GM18499 (cell line): ENCODE data around the gene VPS18.

Experiments used
- ATAC-seq: cut with Tn5 transposase; IDR thresholded peaks from one replicate; pipeline ENCODE4 v1.9.1; 2021; ENCODE audit warnings: moderate number of reproducible peaks; ENCODE audit not compliant: insufficient read depth, unreplicated experiment

VPS18 gene

GRCh38 chr15:40915679-40916078, 21.4 kb downstream of the VPS18 start:
- ATAC-seq, result no peak

DNA sequence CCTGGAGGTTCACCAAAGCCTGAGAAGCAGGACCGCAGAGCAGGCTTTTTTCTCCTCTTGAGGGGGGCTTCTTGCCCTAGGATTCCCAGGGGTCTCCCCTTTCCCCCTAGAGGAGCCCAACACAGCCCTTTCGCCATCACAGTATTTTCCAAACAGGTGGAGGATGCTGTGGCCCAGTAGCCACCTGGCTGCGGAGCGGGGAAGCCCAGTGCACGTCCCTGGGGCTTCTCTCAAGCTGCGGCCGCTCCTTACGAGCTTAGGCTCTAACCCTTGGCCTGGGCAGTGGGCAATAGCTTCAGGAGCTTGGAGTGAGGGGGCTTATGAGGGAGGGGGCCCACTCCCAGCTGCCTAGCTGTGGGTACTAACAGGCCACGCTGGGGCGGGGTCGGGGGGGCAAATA, 23.3 kb downstream of the VPS18 start:
- ATAC-seq, result no peak

GRCh38 chr15:40918146-40918798, 24.0 kb downstream of the VPS18 start:
- ATAC-seq, result no peak

DNA sequence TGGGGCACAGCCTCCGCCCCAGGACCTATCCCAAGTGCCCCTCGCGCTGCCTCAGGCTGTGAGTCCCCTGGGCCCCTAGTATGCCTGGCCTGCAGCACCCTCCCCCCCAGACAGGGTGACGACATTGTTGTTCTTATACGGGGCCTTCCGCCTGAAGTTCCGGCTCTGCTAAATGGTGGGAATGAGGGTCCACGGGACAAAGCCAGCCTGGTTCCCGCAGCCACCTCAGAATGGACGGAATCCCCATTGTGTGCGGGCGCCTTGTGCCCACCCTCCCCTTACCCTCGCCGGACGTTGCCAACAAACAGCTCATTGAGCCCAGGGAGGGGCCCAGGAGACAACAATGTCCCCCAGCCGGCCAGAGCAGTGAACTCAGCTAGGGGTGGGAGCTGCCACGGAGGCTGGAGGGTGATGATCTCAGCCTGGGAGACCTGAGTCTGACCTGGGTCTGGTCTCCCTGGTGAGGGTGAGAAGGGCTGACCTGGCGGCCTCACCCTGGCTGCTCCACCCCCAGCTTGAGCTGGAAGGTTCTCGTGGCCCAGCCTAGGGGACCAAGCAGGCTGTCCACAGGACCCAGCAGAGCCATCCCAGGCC, 24.6 kb downstream of the VPS18 start:
- no peak for ATAC-seq

DNA sequence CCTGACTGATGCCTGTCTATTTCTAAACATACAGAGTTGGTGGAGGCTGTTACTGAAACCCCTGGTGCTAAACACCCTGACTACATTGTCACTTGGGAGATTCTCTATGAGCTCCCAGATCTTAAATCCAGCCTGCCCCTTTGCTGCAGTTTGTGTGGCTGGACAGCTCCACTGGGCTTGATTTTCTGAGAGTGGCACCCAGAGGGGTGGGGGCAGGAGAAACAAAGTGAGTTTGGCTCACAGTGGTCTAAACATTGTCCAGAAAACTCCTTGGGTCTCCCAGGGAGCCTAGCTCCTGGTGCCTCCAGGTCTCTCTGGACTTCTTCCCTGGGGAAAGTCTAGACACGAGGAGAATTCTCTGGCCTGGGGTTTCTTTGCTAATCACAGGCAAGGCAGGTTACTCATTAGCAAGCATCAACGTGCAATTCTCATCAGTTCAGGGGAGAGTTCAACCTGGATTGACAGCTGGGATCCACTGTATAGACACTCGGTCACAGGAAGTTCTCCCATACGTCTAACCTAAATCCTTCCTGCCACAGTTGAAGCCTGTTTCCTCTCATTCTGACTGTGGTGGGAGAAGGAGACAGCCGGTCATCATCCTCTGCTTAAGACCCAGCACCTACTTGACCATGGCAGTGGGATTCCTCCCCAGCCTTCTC, 27.8 kb downstream of the VPS18 start:
- no peak for ATAC-seq

- ATAC-seq, result no peak
Measured at GRCh38 chr15:40922608-40923005, 28.4 kb downstream of the VPS18 start.

- no peak for ATAC-seq
Measured at GRCh38 chr15:40923551-40923950, 29.3 kb downstream of the VPS18 start.

DNA sequence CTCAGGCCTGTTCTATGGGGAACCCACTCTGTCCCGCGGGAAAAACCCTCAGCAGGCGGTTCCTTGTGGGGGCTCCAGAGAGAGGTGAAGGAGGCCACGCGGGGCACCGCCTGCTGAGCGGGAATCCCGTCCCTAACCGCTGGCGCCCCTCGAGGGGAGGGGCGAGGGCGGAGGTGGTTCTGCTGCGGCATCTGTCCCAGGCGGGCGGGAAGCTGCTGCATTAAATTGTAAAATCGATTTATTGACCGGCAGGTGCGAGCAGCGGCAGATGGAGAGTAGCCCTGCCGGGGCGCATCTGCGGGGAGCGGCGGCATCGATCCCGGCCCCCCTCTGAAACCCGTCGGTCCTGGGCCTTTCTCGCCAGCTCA, 31.2 kb downstream of the VPS18 start:
- ATAC-seq, result no peak

DNA sequence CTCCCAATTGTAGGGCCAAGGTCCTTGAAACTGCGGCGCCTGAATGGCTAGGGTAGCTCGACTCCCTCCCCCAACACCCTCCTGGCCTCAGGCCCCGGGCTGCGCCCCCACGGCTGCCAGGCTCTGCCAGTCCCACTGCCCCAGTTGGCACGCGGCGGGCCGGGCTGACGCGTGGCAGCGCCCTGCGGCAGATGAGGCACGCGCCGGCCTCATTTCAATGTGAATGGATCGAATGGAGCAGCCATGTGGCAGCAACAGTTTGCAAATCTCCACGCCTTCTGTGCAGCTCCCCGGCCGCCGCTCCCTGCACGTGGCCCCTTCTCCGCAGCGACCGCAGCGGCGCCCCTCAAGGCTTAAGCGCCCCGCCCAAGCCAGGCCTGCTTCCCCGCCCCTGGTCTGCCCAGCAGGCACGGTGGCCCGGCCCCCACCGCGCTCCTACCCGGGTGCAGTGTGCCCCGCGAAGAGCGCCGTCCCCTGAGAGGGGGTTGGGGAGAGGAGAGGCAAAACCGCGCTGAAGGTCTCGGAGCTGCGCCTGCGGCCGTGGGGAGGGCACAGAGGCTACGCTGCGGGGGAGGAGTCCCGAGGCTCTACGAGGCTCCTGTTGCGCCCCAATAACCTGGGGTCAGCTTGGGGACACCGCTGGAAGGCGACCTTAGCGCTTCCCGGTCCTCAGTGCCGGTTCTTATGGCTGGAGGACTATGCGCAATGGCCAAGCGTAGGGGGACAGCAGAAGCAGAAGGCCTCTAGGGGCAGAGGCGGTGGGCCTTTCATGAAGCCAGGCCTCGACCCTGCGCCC, 31.8 kb downstream of the VPS18 start:
- no peak for ATAC-seq

DNA sequence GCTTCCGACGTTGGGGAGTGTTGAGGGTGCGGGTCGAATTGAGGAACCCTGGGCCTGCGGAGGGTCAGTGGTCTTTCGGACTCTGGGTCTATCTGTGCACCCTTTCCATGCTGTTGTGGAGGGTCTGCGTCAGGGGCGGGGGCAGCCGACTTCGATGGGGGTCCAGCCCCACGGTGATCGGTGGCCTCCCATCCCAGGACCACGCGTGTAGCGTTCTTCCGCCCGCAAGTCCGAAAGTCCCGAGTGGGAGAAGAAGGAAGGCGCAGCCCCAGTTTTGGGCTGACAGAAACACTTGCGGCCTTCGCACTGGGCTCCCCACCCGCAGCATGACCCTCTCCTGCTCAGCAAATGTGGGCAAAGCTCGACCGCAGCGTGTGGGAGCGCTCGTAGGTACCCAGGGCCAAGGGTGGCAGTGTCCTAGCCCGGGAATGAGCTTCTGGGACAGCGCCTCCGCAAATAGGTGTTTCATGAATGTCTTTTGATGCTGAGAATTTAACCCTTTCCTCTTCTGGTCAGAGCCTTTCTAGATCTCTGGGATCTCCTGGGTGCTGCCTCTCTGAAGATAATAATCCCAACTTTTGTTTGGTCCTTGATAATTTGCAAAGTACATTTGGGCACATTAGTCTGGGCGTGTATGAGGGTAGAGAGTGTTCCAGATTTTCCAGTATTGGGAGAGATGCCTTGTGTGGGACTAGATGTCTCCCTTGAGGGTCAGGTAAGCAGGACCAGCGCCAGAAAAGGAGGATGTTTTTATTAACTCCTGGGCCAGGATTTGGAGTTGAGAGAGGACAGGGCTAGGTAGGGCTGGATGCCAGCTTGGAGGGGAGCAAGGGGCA, 32.6 kb downstream of the VPS18 start:
- no peak for ATAC-seq

GRCh38 chr15:40927495-40927872, 33.2 kb downstream of the VPS18 start:
- ATAC-seq, result no peak

- no peak for ATAC-seq
Measured at GRCh38 chr15:40927873-40928806, 33.9 kb downstream of the VPS18 start.

GRCh38 chr15:40928821-40929659, 34.8 kb downstream of the VPS18 start, which contains the start of gene DLL4:
Gene DLL4, plus strand, starts transcription at chr15:40929340. Its CDS starts 329 bp downstream, at chr15:40929669.
- ATAC-seq, result no peak

- ATAC-seq, result no peak
Measured at GRCh38 chr15:40929660-40930429, 35.6 kb downstream of the VPS18 start.

- ATAC-seq, result no peak
Measured at GRCh38 chr15:40930430-40931299, 36.4 kb downstream of the VPS18 start.

DNA sequence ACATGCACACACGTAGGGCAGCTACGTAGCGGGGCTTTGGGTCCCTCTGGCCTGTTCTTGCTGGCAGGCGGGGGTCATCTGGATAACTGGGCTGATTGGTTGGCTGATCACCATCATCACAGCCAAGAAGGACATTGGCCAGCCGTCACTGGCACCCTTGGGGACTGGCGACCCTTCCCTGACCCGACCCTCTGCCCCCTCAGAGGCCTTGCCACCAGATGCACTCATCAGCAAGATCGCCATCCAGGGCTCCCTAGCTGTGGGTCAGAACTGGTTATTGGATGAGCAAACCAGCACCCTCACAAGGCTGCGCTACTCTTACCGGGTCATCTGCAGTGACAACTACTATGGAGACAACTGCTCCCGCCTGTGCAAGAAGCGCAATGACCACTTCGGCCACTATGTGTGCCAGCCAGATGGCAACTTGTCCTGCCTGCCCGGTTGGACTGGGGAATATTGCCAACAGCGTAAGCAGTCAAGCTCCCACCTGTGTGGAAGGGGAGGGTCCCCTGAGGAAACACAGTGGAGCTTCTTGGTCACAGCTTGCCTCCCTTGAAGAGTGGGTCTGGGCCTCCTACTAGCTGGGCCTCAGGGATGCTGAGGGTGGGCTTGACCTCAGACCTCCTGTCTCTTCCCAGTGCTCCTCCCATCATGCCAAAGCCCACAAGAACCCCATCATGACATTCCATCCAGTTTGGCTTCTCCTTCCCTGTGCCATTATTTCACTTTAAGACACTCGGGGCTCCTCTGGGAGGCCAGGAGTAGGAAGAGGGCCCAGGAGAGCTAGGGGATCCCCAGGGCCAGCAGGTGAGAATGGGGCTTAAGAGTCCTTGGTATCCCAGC, 37.3 kb downstream of the VPS18 start:
- ATAC-seq, result no peak
